ENCODE data around the gene TXNDC16.

DNA sequence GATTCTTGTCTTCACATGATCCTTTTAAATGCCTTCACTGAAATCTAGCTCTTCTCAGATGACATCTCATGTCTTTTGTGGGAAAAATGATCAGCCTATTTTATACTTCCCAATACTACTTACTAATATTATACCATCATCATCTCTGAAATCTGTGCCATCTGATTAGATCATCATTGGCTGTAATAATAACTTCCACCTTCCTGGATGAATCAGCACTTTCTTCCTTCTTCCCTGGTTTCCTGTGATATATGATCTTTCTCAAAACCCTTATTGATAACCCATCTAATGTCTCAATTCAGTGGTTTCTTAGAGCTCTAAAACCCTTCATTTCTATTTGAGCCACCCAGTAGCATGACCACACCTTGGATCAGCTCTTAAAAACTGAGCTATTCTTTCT is 31.2 kb upstream of the TXNDC16 start:
- TF ChIP-seq, protein P1, sequence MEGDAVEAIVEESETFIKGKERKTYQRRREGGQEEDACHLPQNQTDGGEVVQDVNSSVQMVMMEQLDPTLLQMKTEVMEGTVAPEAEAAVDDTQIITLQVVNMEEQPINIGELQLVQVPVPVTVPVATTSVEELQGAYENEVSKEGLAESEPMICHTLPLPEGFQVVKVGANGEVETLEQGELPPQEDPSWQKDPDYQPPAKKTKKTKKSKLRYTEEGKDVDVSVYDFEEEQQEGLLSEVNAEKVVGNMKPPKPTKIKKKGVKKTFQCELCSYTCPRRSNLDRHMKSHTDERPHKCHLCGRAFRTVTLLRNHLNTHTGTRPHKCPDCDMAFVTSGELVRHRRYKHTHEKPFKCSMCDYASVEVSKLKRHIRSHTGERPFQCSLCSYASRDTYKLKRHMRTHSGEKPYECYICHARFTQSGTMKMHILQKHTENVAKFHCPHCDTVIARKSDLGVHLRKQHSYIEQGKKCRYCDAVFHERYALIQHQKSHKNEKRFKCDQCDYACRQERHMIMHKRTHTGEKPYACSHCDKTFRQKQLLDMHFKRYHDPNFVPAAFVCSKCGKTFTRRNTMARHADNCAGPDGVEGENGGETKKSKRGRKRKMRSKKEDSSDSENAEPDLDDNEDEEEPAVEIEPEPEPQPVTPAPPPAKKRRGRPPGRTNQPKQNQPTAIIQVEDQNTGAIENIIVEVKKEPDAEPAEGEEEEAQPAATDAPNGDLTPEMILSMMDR (IDR thresholded peaks at IDR 0.05) = no peak
- no peak for TF ChIP-seq POLR2A (IDR thresholded peaks at IDR 0.05)
